ENCODE measurements around the gene EHD2.
A peak's percentile ranks its signal among the peaks of the same experiment; 100 is the strongest.

EHD2 gene

DNA sequence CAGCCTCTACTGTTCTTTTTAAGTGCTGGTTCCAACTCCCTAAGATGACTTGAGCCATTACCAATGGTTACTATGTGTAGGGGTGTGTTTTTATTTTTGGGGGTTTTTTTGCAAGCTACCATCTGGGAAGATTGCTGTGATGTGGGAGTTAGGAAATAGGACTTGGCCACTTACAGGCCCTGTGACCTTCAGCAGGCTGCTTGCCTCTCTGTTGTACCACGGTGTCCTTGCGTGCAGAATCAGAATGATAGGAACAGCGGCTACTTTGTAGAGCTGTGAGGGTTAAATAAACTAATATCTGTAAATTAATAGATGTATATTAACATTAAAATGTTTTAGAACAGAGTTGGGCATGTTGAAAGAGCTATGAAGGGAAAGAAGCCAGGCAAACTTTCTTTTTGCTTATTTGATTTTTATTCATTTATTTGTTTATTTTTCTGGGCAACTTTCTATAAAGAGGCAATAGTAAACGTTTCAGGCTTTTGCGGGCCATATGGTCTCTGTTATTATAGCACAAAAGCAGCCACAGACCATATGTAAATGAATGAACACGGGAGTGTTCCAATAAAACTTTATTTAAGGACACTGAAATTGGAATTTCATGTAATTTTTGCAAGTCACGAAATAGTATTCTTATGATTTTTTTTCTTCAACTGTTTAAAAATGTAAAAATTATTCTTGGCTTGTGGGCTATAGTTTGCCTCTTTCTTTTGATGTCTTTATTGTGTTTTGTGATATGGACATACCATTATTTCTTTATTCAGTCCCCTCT is 26.4 kb upstream of the EHD2 start:
- no peak for DNase-seq
- intact Hi-C loops (cut with DNase I), result no loop called here

DNA sequence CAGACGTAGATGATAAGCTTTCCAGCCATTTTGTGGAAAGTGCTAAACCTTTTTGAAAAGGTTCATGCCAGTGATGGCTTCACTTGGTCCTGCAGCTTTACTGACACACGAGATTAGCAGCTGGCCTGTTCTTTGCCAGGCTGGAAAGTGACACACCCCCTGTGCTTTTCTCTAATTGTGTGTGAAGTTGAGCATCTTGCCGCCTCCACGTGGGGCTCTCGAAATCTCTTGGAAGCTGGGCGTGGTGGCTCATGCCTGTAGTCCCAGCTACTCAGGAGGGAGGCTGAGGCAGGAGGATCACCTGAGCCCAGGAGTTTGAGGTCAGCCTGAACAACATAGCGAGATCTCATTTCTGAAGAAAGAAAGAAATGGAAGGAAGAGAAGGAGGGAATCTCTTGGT is 25.3 kb upstream of the EHD2 start:
- intact Hi-C loops (cut with DNase I), result no loop called here
- no peak for DNase-seq

DNA sequence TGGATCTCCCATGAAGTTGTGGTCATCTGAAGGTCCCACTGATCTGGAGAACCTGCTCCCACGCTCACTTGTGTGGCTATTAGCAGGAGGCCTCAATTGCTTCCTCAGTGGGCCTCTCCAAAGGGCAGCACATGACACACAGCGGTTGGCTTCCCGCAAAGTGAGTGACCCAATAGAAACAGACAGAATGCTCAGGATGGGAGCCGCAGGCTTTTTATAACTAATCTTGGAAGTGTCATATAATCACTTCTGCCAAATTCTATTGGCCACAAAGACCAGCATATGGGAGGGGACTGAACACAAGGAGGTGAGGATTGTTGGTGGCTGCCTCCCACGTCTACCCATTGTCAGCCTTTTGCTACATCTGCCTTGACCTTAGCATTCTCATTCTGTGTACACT is 22.1 kb upstream of the EHD2 start:
- DNase-seq, result no peak
- intact Hi-C loops (cut with DNase I), result no loop called here

DNA sequence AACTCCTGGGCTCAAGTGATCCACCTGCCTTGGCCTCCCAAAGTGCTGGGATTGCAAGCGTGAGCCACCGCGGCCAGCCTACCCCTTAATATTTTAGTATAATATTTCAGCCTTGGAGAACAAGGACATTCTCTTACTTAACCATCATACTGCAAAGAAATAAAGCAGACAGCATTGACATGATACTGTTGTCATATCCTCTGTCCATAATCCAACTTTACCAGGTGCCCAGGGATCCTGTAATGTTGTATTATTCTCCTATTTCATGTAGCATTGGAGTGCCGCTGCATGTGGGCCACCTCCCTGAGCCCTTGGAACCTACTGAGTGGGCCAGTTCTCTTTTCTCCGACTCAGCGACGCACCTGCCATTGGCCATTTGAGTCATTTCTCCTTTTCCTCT is 21.4 kb upstream of the EHD2 start:
- intact Hi-C loops (cut with DNase I), result no loop called here
- DNase-seq, result no peak

DNA sequence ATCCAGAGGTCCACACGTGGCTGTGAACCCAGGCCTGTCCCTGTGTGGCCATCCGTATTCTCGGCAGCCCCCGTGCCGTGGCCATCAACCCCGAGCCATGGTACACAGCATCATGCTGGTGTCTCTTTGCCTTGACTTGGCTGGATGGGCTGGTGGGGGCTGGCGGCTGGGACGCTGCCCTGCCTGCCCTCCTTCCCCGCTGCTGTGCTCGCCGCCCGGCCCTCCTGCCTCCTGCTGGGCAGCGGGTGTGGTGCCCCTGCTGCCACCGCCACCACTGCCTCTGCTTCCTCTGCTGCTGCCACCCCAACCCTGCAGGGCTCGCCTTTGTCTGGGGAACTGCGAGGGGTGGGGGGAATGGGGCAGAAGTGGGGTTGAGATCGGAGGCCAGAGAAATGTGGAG is 19.7 kb upstream of the EHD2 start:
- intact Hi-C loops (cut with DNase I), result no loop called here
- no peak for DNase-seq

DNA sequence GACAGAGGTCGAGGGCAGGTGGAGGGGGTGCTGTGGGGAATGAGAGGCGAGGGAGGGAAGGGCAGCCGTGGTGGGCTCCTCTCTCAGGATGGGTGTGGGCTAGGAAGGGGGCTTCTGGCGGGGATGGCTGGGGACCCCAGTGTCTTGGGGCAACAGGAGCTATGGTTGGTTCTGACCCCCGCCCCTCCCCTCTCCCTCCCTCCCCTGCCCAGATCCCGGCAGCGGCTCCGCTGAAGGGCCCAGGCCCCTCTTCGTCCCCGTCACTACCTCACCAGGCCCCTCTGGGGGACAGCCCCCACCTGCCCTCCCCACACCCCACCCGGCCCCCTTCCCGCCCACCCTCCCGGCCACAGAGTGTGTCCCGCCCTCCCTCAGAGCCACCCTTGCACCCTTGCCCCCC is 19.3 kb upstream of the EHD2 start:
- no peak for DNase-seq
- intact Hi-C loops (cut with DNase I), result no loop called here

DNA sequence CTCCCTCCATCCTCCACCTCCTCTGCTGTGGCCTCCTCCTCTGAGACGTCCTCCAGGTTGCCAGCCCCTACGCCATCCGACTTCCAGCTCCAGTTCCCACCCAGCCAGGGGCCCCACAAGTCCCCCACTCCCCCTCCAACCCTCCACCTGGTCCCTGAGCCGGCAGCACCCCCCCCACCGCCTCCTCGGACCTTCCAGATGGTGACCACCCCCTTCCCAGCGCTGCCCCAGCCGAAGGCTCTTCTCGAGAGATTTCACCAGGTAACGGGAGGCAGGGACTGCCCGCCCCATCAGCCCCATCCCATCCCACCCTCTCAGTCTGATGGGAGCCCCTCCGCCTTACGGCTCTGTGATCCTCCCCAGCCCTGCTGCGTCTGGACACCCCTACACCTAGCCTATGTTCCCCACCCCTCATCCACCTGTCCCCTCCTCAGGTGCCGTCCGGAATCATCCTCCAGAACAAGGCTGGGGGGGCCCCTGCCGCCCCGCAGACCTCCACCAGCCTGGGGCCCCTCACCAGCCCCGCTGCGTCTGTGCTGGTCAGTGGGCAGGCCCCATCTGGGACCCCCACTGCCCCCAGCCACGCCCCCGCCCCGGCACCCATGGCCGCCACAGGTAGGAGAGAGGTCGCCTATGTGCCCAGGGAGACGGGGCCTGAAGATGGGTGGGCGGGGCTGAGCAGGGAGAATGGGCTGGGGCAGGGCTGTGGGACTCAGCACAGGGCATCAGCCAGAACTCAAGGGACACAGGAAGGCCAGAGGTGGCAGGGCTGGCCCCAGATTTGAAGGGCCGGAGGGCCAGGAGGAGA is 18.6 kb upstream of the EHD2 start:
- no peak for DNase-seq
- intact Hi-C loops (cut with DNase I), result loop anchor here (5.0 kb wide), 2 partner anchors 92 to 177 kb away; partner anchors contain the start of gene NAPA

DNA sequence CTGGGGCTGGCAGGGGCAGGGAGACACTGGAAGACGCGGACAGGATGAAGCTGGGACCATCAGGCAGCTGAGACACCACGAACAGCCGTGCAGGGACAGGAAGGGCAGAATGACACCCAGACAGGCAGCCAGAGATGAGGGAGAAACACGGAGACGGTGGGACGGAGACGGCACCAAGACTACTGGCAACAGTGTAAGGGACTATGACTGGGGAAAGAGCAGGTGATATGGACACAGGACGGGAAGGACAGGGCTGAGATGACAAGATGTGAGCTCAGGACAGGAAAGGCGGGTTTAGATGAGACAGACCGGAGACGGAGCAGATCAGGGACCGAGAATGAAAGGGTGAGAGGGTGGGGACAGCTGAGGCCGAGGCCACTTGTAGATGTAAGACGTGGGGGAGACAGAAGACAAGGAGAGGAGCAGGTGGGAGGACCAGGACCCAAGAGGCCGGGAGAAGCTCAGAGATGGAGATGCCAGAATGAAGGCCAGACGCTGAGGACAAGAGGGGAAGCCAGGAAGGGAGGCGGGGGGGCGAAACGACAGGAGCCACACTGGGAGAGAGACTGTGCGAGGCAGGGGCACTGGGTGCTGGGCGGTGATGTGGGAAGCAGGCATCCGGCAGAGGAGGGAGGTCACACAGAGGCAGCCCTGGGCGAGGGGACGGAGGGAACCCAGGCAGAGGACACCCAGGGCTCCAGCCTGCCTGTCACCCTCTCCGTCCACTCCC is 17.5 kb upstream of the EHD2 start:
- no peak for DNase-seq
- intact Hi-C loops (cut with DNase I), result loop anchor here (5.0 kb wide), 2 partner anchors 93 to 178 kb away; partner anchors contain the start of gene NAPA

DNA sequence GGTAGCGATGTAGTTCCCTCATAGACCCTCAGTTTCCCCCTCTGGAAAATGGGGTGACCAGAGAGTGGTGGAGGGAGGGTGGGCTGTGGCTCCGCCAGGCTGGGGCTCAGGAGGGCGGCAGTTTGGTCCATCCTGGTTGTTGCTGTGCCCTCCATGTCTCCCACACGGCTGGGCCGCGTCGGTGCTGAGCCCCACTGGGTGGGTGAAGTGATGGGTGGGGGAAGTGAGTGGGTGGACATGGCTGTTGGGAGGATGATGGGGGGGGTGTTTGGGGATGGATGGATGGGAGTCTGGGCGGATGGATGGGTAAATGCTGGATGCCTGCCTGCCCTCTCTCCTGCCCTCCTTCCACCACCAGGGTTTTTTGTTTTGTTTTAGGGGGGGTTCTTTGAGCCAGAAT is 16.6 kb upstream of the EHD2 start:
- intact Hi-C loops (cut with DNase I), result loop anchor here (5.0 kb wide), 2 partner anchors 94 to 179 kb away; partner anchors contain the start of gene NAPA
- no peak for DNase-seq

DNA sequence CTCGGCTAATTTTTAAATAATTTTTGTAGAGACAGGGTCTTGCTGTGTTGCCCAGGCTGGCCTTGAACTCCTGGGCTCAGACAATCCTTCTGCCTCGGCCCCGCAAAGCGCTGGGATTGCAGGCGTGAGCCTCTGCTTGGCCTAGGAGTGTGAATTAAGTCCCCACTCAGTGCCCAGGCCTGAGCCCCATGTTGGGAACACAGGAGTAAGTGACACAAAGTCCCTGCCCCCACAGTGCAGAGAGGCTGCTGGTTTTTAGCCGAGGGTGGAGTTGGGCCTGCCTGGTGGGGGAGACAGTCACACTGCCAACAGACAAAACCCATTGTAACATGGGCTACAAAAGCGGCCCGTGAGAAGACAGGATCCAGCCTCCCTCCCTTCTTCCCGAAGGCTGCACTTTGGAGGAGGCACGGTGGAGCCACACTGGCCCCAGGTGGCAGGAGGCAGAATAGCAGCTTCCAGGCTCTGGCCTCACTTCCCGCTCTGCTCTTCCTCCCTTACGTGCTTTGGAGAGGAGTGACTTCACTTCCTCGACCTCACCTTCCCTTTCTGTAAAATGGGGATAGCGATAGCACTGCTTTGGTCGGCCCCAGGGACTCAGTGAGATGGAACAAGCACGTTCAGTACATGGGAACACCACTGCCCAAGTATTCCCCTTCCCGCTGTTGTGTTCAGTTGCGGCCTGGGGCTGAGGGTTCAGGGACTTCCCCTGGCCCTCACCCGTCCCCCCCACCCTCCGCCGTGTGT is 15.2 kb upstream of the EHD2 start:
- intact Hi-C loops (cut with DNase I), result loop anchor here (2.0 to 5.0 kb wide), 3 partner anchors 96 to 261 kb away; partner anchors contain the start of gene NAPA
- peak; percentile 74 to 94 (median 87) for DNase-seq

DNA sequence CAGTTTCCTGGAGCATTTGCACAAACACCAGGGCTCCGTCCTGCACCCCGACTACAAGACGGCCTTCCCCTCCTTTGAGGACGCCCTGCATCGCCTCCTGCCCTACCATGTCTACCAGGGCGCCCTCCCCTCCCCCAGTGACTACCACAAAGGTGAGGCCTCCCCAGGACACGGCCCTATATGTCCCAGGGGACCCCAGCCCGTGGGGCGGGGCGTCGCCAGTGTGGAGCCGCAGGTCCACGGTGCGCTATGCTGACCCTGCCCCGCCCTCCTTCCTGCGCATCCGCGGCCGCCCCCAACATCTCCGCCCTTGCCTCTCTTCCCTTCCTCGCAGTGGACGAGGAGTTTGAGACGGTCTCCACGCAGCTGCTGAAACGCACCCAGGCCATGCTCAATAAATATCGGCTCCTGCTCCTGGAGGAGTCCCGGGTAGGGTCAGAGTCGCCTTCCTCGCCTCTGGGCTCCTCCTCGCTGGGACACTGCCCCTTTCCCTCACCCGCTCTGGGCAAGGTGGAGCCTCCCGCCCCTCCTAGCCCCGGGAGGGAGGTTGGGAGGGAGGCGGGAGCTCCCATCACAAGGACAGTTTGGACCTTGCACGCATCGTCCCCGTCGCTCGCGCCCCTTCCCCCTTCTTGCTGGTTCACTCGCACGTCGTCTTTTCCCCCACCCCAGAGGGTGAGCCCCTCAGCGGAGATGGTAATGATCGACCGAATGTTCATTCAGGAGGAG is 14.4 kb upstream of the EHD2 start:
- no peak for DNase-seq
- intact Hi-C loops (cut with DNase I), result loop anchor here (2.0 to 5.0 kb wide), 3 partner anchors 96 to 262 kb away; partner anchors contain the start of gene NAPA

DNA sequence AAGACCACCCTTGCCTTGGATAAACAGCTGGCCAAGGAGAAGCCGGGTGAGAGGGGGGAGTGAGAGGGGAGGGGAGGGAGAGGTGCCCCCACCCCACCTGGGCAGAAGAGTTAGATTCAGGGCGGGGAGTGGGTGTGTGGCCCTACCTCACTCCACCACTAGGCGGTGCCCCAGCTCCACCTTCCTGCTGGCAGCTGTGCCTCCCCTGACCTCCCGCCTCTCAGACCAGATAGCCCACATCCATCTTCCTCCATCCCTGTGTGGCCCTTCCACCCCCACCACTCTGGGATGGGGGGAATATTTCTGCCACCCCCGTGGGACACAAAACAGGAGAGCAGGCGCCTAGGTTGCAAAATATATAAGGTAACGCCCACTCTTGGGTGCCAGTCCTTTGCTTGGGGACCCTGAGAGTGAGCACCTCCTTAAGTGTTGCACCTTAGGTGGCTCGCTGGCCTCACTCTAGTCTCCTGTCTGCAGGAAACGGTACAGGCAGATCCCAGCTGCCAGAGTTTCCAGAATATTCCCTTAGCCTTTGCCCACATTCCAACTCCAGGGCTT is 13.8 kb upstream of the EHD2 start:
- intact Hi-C loops (cut with DNase I), result loop anchor here (2.0 to 5.0 kb wide), 3 partner anchors 97 to 263 kb away; partner anchors contain the start of gene NAPA
- DNase-seq, result peak in 37 of 42 donors; percentile 14 to 80 (median 54)

DNA sequence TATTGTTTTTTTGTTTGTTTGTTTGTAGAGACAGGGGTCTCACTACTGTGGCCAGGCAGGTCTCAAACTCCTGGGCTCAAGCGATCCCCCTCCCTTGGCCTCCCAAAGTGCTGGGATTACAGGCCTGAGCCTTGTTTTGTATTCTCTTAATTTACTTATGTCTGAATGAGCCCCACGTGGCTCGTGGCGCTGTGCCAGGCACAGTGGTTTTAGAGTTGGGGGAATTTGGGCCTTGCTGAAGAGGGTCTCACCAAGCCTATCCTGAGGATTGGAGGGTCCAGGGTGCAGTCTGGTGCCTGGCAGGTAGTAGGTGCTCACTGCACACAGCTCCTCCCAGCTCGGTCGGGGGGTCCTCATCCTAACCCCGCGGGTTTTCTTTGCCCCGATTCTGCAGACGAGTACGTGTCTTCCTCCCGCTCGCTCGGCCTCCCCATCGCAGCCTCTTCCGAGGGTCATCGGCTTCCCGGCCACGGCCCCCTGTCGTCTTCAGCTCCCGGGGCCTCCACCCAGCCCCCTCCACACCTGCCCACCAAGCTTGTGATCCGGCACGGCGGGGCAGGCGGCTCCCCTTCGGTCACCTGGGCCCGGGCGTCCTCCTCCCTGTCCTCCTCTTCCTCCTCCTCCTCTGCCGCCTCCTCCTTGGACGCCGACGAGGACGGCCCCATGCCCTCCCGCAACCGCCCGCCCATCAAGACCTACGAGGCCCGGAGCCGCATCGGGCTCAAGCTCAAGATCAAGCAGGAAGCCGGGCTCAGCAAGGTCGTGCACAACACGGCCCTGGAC is 12.1 kb upstream of the EHD2 start:
- no peak for DNase-seq
- intact Hi-C loops (cut with DNase I), result no loop called here

DNA sequence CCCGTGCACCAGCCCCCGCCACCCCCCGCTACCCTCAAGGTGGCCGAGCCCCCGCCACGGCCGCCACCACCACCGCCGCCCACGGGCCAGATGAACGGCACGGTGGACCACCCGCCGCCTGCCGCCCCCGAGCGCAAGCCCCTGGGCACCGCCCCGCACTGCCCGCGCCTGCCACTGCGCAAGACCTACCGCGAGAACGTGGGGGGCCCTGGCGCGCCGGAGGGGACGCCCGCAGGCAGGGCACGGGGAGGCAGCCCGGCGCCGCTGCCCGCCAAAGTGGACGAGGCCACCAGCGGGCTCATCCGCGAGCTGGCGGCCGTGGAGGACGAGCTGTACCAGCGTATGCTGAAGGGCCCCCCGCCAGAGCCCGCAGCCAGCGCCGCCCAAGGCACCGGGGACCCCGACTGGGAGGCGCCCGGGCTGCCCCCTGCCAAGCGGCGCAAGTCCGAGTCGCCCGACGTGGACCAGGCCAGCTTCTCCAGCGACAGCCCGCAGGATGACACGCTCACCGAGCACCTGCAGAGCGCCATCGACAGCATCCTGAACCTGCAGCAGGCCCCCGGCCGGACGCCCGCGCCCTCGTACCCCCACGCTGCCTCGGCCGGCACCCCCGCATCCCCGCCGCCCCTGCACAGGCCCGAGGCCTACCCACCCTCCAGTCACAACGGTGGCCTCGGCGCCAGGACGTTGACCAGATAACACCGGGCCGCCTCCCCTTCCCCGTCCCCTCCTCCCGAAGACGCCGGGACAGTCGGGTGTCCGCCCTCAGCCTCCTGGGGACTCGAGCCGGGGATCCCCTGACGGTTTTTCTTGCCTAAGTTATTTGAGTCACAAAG is 11.3 kb upstream of the EHD2 start:
- intact Hi-C loops (cut with DNase I), result no loop called here
- DNase-seq, result no peak

DNA sequence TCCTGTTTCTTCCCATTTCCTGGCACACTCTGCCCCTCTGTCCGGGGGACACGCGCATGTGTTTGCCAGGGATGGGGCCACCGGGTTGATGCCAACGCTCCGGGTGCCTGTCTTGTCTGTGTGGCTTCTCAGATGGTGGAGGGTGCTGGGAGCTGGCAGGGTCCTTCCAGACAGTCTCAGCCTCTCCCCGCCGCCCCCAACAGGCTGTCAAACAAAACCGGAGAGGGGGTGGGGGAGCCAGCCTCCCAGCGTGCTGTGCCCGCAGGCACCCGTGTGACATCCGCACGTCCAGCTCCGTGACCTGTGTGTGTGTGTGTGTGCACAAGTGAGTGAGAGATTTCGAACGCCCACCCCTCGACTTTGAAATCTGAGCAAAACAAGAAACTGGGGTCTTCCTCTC is 10.6 kb upstream of the EHD2 start:
- no peak for DNase-seq
- intact Hi-C loops (cut with DNase I), result no loop called here

DNA sequence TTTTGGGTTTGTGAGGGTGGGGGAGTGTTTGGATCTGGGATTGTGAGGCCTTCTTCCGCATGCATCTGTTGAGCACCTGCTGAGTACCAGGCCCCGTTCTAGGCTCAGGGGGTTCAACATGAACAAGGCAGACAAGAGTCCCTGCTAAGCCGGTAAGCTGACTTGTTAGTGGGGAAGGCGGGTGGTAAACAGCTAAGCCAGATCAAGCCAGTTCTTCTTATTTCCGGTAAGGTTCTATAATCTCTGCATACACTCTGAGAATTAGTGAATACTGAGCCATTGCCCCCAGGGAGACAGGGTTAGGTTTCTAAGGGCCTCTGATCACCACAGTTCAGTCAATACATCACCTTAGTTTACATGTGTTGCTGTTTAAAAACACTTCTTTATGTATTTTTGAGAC is 9.9 kb upstream of the EHD2 start:
- intact Hi-C loops (cut with DNase I), result no loop called here
- no peak for DNase-seq
